Prostate gland (tissue), 2 donors: Measurements from ENCODE around the gene AATK.

ENCODE experiments used
- POLR2A ChIP-seq: fragments of 450-650 bp; IDR thresholded peaks from one replicate; pipeline ENCODE4 v1.6.1; 2016; ENCODE audit warnings: antibody characterized with exemption, mild to moderate bottlenecking
- POLR2AphosphoS5 ChIP-seq: sonication (generic); formaldehyde crosslinking; IDR thresholded peaks from one replicate; pipeline ENCODE4 v1.6.1; 2017; ENCODE audit warnings: antibody characterized with exemption
- TF ChIP-seq, protein P1 (sequence below), 4 experiments: fragments of 200-600 bp in 2 of 4; fragments of 450-650 bp in 2 of 4; sonication (generic) in 2 of 4; IDR thresholded peaks; 1 replicate in 3 of 4; 2 replicates in 1 of 4; pipeline ENCODE4 v1.5.1; 2016 to 2019; ENCODE audit warnings: antibody characterized with exemption in 4 of 4, mild to moderate bottlenecking in 2 of 4, moderate library complexity in 2 of 4

DNA sequence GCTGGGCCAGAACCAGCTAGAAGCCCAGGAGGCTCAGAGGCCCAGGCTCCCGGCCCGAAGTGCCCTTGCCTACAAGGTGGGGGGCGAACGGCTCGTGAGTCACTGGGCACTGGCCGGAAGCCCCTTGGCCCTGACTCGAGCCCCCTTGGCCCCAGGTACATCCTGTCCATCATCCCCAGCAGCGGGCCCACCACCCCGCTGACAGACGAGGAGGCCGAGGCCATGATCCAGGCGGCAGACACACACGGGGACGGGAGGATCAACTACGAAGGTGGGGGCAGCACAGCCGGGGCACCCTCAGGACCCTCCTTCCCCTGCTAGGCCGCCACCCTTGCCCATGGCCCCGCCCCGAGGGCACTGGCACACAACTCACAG, 15.8 kb upstream of the AATK start:
- no peak for TF ChIP-seq POLR2A
- TF ChIP-seq, protein P1, sequence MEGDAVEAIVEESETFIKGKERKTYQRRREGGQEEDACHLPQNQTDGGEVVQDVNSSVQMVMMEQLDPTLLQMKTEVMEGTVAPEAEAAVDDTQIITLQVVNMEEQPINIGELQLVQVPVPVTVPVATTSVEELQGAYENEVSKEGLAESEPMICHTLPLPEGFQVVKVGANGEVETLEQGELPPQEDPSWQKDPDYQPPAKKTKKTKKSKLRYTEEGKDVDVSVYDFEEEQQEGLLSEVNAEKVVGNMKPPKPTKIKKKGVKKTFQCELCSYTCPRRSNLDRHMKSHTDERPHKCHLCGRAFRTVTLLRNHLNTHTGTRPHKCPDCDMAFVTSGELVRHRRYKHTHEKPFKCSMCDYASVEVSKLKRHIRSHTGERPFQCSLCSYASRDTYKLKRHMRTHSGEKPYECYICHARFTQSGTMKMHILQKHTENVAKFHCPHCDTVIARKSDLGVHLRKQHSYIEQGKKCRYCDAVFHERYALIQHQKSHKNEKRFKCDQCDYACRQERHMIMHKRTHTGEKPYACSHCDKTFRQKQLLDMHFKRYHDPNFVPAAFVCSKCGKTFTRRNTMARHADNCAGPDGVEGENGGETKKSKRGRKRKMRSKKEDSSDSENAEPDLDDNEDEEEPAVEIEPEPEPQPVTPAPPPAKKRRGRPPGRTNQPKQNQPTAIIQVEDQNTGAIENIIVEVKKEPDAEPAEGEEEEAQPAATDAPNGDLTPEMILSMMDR (IDR thresholded peaks at IDR 0.05): no peak
- TF ChIP-seq POLR2AphosphoS5: no peak
